Spleen (tissue), 7 donors: ENCODE data around the gene SPACA1.

Experiments
- CTCF ChIP-seq, 11 experiments: fragments of 200-600 bp in 7 of 11; fragments of 450-650 bp in 4 of 11; sonication (generic) in 4 of 11; IDR thresholded peaks in 8 of 11; conservative IDR thresholded peaks in 3 of 11; 1 replicate in 7 of 11; 2 replicates in 4 of 11; pipeline versions ENCODE4 v1.4.0 to v1.8.0; 2016 to 2021; ENCODE audit warnings: antibody characterized with exemption in 11 of 11, inconsistent platforms in 4 of 11, mild to moderate bottlenecking in 1 of 11
- POLR2A ChIP-seq, 3 donors: fragments of 450-650 bp; IDR thresholded peaks; one replicate each; pipeline ENCODE4 v1.5.1; 2017; ENCODE audit warnings: antibody characterized with exemption in 3 of 3, mild to moderate bottlenecking in 1 of 3
- donor health status: DM: no; HTN: no; CAD: no; lungs with moderate emphysema.
- donor health status: DM: no; HTN: no; CAD: no.
- donor health status: DM: no; HTN: no; CAD: no.

GRCh38 chr6:88045521-88046136 is 2.0 kb upstream of the SPACA1 start:
- TF ChIP-seq CTCF (IDR thresholded peaks at IDR 0.05 in 8 of 11, conservative IDR thresholded peaks at IDR 0.05 in 3 of 11) (no peak), POLR2A (IDR thresholded peaks at IDR 0.05) (no peak)
